Suprapubic skin (tissue), 4 donors: Measurements from ENCODE around the gene ATAD3C. TPM values are rescaled to one million over a fixed set of nuclear protein-coding genes. Genes with fewer than 3 reads are reported as not detected.
A peak's percentile ranks its signal among the peaks of the same experiment; 100 is the strongest.
"Not testable (repeated sequence)": the region's sequence is repeated elsewhere in the genome, so short reads cannot be mapped to it uniquely, and the experiment has no call there.

Experiments used
- DNase-seq, 2 donors: peaks; one replicate each; pipeline ENCODE4 v3.0.0-alpha.2; 2019; ENCODE audit warnings: low spot score in 2 of 2
- H3K27ac ChIP-seq: fragments of 200-600 bp; sonication (generic); one replicate; pipeline ENCODE4 v1.5.1; 2019
- H3K27me3 ChIP-seq: fragments of 200-600 bp; sonication (generic); one replicate; pipeline ENCODE4 v1.5.1; 2019
- H3K36me3 ChIP-seq: fragments of 200-600 bp; sonication (generic); one replicate; pipeline ENCODE4 v1.5.1; 2019
- H3K4me1 ChIP-seq: fragments of 200-600 bp; sonication (generic); one replicate; pipeline ENCODE4 v1.5.1; 2019
- H3K4me3 ChIP-seq: fragments of 200-600 bp; sonication (generic); one replicate; pipeline ENCODE4 v1.5.1; 2019; ENCODE audit warnings: mild to moderate bottlenecking
- H3K9me3 ChIP-seq: fragments of 200-600 bp; sonication (generic); one replicate; pipeline ENCODE4 v1.5.1; 2019
- CTCF ChIP-seq, 2 donors: fragments of 200-600 bp in 1 of 2; fragments of 450-650 bp in 1 of 2; sonication (generic) in 1 of 2; IDR thresholded peaks; one replicate each; pipeline ENCODE4 v1.5.1; 2016 to 2019; ENCODE audit warnings: antibody characterized with exemption in 2 of 2, mild to moderate bottlenecking in 1 of 2, moderate library complexity in 1 of 2
- EP300 ChIP-seq: sonication (generic); formaldehyde crosslinking; IDR thresholded peaks from one replicate; pipeline ENCODE4 v1.6.1; 2017; ENCODE audit warnings: antibody characterized with exemption
- POLR2A ChIP-seq, 2 donors: fragments of 450-650 bp; IDR thresholded peaks; one replicate each; pipeline ENCODE4 v1.6.1; 2017; ENCODE audit warnings: antibody characterized with exemption in 2 of 2, mild to moderate bottlenecking in 2 of 2, moderate library complexity in 2 of 2
- POLR2AphosphoS5 ChIP-seq, 3 donors: sonication (generic); formaldehyde crosslinking; IDR thresholded peaks; one replicate each; pipeline ENCODE4 v1.6.1; 2017; ENCODE audit warnings: antibody characterized with exemption in 3 of 3
- WGBS: methylation state at CpG from one replicate; pipeline ENCODE4 v1.1.5; 2018; 5-methylcytosine and 5-hydroxymethylcytosine counted together
- total RNA-seq, 4 donors: library from RNA; depleted of rRNA; stranded (reverse); fragments of >200 nt; gene quantifications; one replicate each; pipeline ENCODE4 v1.1.0, GENCODE V29; 2016

ATAD3C gene
- total RNA-seq, 4 donors from 2014 or later, result 0.32 to 4.2 (median 1.2) TPM

- 93% methylated on average over 6 of the region's 19 CpGs for WGBS
- Histone ChIP-seq H3K4me3 (no peak overlapping the region), H3K9me3 (no peaks in the 10 kb centered on the region), H3K27ac (no peak overlapping the region), H3K4me1 (no peaks in the 10 kb centered on the region), H3K36me3 (peaks cover 94% of the 10 kb centered on the region), H3K27me3 (no peaks in the 10 kb centered on the region)
- no peak for DNase-seq
- no peak for TF ChIP-seq EP300
- TF ChIP-seq POLR2AphosphoS5 (IDR thresholded peaks at IDR 0.05), result no peak
- TF ChIP-seq POLR2A (IDR thresholded peaks at IDR 0.05), result no peak
- no peak for TF ChIP-seq CTCF (IDR thresholded peaks at IDR 0.05)
Observed at GRCh38 chr1:1489861-1490260, 40.4 kb downstream of the ATAD3C start.

DNA sequence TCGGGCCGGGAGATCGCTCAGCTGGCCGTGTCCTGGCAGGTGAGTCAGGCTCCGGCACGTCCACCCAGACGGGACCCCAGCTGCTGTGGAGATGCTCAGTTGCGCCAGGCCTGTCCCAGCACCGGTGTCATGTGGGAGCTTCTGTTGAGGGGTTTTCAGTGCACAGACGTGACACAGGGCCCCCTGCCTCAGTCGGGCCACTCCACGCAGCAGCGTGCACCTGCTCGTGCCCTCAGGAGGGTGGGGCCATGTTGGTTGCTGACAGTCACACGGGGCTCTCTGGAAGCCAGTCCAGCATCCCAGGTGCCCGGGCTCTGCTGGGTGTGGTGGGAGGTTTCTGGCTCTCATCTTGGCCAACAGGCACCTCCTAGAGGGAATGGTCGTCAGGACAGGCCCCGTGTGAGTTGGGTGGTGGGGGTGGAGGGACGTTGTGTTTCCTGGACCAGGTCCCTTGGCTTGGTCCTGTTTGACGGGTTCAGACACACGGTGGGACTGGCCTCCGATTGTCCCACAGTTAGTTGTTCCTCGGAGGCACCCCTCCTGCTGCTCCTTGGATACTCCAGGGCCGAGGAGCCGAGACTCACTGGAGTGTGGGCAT is 41.2 kb downstream of the ATAD3C start:
- no peaks in the 10 kb centered on the region for H3K27me3 ChIP-seq
- TF ChIP-seq EP300, result no peak
- TF ChIP-seq POLR2AphosphoS5 (IDR thresholded peaks at IDR 0.05), result no peak
- TF ChIP-seq CTCF (IDR thresholded peaks at IDR 0.05), result no peak
- TF ChIP-seq POLR2A (IDR thresholded peaks at IDR 0.05), result no peak
- no peaks in the 10 kb centered on the region for H3K4me1 ChIP-seq
- no peaks in the 10 kb centered on the region for H3K9me3 ChIP-seq
- H3K4me3 ChIP-seq, result no peak overlapping the region
- DNase-seq, result no peak
- peaks cover 94% of the 10 kb centered on the region for H3K36me3 ChIP-seq
- WGBS, result 100% methylated on average over 2 of the region's 25 CpGs
- H3K27ac ChIP-seq, result no peak overlapping the region

DNA sequence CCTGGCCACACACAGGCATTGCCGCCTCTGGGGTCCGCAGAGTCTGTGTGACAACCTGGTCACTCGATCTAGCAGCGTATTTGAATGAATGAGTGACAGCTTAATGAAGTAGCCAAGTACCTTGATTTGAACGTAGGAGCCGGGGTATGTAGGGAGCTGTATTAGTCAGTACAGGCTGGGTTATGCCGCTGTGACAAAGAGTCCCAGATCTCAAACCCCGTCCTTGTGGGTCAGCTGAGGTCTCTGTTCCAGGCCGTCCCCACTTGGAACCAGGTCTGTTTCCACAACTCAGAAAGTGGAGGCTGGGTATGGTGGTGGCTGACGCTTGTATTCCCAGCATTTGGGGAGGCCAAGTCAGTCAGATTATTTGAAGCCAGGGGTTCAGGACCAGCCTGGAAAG is 42.1 kb downstream of the ATAD3C start:
- Histone ChIP-seq H3K4me3 (no peak overlapping the region), H3K9me3 (no peaks in the 10 kb centered on the region), H3K27ac (no peak overlapping the region), H3K4me1 (no peaks in the 10 kb centered on the region), H3K27me3 (no peaks in the 10 kb centered on the region), H3K36me3 (peaks cover 92% of the 10 kb centered on the region)
- WGBS, result 93% methylated on average over 10 of the region's 10 CpGs
- no peak for TF ChIP-seq POLR2AphosphoS5 (IDR thresholded peaks at IDR 0.05)
- TF ChIP-seq EP300, result no peak
- TF ChIP-seq POLR2A (IDR thresholded peaks at IDR 0.05), result no peak
- no peak for TF ChIP-seq CTCF (IDR thresholded peaks at IDR 0.05)
- no peak for DNase-seq

DNA sequence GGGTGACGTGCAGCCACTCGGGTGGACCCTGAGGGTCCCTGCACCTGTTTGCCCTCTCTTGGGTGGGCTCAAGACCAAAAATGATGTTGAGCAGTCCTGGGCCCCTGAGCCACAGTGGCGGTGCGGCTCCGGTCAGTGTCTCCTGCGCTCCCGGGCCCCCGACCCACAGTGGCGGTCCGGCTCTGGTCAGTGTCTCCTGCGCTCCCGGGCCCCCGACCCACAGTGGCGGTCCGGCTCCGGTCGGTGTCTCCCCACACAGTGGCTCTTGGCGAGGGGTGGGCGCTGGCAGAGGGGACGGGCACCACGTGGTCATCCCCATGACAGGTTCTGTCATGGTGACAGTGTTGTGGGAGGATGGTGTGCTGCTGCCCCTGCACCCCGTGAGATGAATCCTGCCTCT is 44.8 kb downstream of the ATAD3C start:
- not testable (repeated sequence) for H3K27me3 ChIP-seq, H3K9me3 ChIP-seq, H3K4me3 ChIP-seq, H3K27ac ChIP-seq, DNase-seq, H3K4me1 ChIP-seq
- peaks cover 68% of the 10 kb centered on the region for H3K36me3 ChIP-seq
- WGBS, result 93% methylated on average over 2 of the region's 22 CpGs

DNA sequence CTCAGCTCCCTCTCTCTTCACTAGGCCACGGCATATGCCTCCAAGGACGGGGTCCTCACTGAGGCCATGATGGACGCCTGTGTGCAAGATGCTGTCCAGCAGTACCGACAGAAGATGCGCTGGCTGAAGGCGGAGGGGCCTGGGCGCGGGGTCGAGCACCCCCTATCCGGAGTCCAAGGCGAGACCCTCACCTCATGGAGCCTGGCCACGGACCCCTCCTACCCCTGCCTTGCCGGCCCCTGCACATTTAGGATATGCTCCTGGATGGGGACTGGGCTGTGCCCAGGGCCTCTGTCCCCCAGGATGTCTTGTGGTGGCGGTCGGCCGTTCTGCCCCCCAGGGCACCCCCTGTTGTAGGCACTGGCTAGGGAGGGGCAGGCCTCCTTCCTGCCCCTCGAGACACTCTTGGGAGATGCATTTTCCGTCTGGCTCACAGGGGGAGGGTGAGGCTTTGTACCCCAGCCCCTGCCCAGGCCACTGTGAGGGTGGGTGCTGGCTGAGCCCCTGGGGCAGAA is 46.0 kb downstream of the ATAD3C start:
- not testable (repeated sequence) for H3K27ac ChIP-seq, H3K4me1 ChIP-seq, DNase-seq, H3K4me3 ChIP-seq, H3K27me3 ChIP-seq, H3K9me3 ChIP-seq
- WGBS, result 100% methylated on average over 5 of the region's 18 CpGs
- H3K36me3 ChIP-seq, result peaks cover 56% of the 10 kb centered on the region

DNA sequence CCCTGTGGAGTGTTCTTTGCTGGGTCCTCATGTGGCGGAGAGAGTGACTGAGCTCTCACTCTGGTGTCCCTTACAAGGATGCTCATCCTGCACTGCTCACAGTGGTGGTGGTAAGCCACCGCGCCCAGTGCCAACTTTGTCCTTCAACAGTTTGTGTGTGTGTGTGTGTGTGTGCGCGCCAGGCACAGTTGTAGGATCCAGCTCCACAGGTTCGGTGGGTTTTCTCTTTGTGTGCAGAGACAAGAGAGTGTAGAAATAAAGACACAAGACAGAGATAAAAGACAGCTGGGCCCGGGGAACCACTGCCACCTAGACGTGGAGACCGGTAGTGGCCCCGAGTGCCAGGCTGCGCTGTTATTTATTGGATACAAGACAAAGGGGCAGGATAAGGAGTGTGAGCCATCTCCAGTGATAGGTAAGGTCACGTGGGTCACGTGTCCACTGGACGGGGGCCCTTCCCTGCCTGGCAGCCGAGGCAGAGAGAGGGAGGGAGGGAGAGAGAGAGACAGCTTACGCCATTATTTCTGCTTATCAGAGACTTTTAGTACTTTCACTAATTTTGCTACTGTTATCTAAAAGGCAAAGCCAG is 55.4 kb downstream of the ATAD3C start:
- not testable (repeated sequence) for H3K9me3 ChIP-seq, H3K36me3 ChIP-seq, H3K27me3 ChIP-seq
- Histone ChIP-seq H3K4me1 (peaks cover 13% of the 10 kb centered on the region), H3K4me3 (peak overlapping the region; percentile 28), H3K27ac (peak overlapping the region; percentile 76)
- TF ChIP-seq CTCF (IDR thresholded peaks at IDR 0.05) (peak; percentile 76 to 86), POLR2AphosphoS5 (IDR thresholded peaks at IDR 0.05) (peak in 1 of 3 donors; percentile 28)
- peak; percentile 89 to 92 for DNase-seq
- 25% methylated on average over 16 of the region's 16 CpGs for WGBS
